HAP-1 (cell line): ENCODE results near the gene SSBP3.

Source experiments
- DNase-seq, 2 experiments: peaks; one replicate each; pipeline ENCODE4 v3.0.0-alpha.2; 2016 to 2020; ENCODE audit warnings: low spot score in 2 of 2
- H3K27me3 ChIP-seq: fragments of 250-450 bp; sonication (Bioruptor Pico); 2 replicates; pipeline ENCODE4 v1.5.1; 2020; ENCODE audit warnings: low read depth, mild to moderate bottlenecking, moderate library complexity
- H3K36me3 ChIP-seq: fragments of 250-450 bp; sonication (Bioruptor Pico); replicated peaks from 2 replicates; pipeline ENCODE4 v1.5.1; 2020; ENCODE audit warnings: mild to moderate bottlenecking
- H3K4me1 ChIP-seq: fragments of 250-450 bp; sonication (Bioruptor Pico); 2 replicates; pipeline ENCODE4 v1.5.1; 2020; ENCODE audit warnings: mild to moderate bottlenecking
- H3K4me3 ChIP-seq: fragments of 250-450 bp; sonication (Bioruptor Pico); 2 replicates; pipeline ENCODE4 v1.5.1; 2020; ENCODE audit warnings: mild to moderate bottlenecking, moderate library complexity
- H3K9me3 ChIP-seq: fragments of 250-450 bp; sonication (Bioruptor Pico); 2 replicates; pipeline ENCODE4 v1.5.1; 2020; ENCODE audit warnings: mild to moderate bottlenecking, moderate library complexity
- in situ Hi-C: fragments of 300-500 bp; cut with MboI; formaldehyde crosslinking; loops from 3 replicates; pipeline ENCODE4 v1.14.3; 2020; ENCODE audit warnings: low sequenced_read_pairs, inconsistent platforms, mixed read lengths

The SSBP3 gene

DNA sequence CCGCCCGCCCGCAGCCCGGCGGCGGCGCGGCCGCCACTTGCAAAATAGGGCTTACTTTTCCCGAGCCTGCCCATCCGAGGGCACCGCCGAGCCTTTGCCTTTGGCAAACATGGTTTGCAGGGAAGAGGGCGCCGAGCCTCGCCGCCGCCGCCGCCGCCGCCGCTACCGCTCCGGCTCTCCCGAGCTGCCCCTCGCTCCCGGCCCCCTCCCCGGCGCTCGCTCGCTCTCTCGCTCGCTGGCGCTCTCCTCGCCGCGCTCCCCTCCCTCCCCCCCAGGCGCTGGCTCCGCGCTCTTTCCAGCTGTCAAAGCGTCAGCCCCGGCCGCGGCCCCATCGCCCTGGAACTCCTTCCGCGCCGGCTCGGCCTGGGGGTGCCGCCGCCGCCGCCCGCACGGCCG lies 298 bp downstream of the SSBP3 start:
- DNase-seq, result peak in 1 of 2 experiments; percentile 54
- peak overlapping the region; percentile 64; the same call in 1 of the 2 replicates for H3K4me3 ChIP-seq
- in situ Hi-C loops, result loop anchor here (5.0 kb wide), 1 partner anchor 81 kb away; no protein-coding TSS in a partner anchor
- no peaks in the 10 kb centered on the region for H3K27me3 ChIP-seq
- H3K4me1 ChIP-seq, result peaks cover 26% of the 10 kb centered on the region
- no peaks in the 10 kb centered on the region for H3K9me3 ChIP-seq
- peaks cover 25% of the 10 kb centered on the region for H3K36me3 ChIP-seq

DNA sequence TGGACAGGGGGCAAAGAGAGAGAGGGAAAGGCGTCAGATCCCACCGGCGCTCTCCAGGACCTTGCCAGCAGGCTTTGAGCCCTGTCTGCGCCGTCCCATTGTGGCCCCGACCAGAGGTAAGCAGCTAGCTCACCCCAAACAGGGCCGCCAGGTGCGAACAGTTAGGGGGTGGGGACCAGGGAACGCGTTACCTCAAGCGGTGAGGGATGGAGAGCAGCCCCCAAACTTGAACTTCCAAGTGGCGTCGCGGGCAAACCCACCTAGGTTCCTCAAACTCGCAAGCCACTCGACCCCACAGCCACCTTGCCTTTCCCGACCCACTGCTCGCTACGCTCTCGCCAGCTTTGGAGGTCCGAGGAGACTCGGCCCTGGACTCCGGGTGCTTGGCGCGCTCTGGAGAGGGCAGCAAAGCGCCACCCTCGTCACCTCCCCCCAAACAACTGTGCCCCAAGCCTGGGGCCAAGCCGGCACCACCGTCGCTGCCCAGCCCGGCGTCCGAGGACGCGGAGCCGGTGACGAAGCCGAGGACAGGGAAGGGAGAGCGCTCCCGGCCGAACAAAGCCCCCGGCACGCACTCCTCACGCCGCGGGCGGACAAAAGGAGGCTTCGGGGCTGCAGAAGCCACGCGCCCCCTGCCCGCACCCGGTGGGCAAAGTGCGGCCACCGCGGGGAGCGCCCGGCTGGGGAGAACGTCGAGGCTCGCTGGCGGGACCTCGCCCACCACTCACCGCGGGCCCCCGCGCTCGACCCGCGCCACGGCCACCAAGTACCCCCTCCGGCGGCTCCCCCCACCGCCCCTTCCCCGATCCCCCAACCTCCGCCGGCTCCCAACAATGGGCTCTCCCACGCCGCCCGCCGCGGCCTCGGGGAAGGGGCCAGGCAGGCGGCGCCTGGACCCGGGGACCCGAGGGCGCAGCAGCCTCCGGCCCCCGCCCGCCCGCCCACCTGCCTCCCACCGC lies 976 bp downstream of the SSBP3 start:
- in situ Hi-C loops, result loop anchor here (5.0 kb wide), 1 partner anchor 82 kb away; no protein-coding TSS in a partner anchor
- Histone ChIP-seq H3K4me1 (peaks cover 26% of the 10 kb centered on the region), H3K27me3 (no peaks in the 10 kb centered on the region), H3K36me3 (peaks cover 32% of the 10 kb centered on the region), H3K9me3 (no peaks in the 10 kb centered on the region), H3K4me3 (peak overlapping the region; percentile 64)
- DNase-seq, result peak; percentile 28 to 44

DNA sequence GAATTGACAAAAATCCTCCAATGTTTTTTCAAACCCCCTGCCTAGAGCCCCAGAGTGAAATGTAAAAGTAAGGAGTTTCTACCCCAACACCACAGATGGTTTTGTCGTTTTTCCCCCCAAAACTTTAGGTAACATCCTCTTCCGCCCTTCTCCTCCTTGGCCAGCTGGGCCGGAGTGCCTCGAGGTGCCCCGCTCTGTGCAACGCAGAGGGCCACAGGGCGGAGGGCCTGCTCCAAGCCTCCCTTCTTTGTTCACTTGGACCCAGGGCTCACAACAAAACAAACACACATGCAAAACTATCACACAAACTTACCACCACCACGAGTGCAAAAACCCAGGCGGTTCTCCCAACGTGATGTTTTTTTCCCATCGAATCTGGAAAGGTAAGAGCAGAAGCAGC lies 1.9 kb downstream of the SSBP3 start:
- DNase-seq, result no peak
- Histone ChIP-seq H3K36me3 (peaks cover 40% of the 10 kb centered on the region), H3K4me3 (peak overlapping the region; percentile 64), H3K4me1 (peaks cover 26% of the 10 kb centered on the region), H3K27me3 (no peaks in the 10 kb centered on the region), H3K9me3 (no peaks in the 10 kb centered on the region)
- in situ Hi-C loops, result no loop called here

DNA sequence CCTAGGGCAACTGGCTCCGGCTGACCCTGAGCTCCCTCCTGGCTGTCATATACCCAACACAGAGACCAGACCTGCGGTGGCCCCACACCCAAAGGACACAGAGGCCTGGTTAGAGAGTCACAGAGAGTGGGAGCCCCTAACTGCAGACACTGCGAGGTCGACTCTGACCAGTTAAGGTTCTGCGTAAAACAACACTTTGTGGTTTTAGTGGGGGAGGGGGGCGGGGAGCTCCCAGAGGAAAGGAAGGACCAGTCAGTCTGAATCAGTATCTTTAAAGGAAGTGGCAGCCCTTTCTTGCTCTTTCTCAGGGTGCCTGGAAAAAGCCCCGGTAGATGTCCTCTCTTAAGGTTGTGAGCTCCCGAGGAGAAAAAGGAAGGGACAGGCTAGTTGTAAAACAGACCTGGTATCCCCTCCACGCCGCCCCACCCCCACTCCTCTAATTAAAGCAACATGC lies 2.4 kb downstream of the SSBP3 start:
- H3K9me3 ChIP-seq, result no peaks in the 10 kb centered on the region
- no peaks in the 10 kb centered on the region for H3K27me3 ChIP-seq
- H3K4me1 ChIP-seq, result peaks cover 26% of the 10 kb centered on the region
- peak overlapping the region; percentile 64 for H3K4me3 ChIP-seq
- H3K36me3 ChIP-seq, result peaks cover 44% of the 10 kb centered on the region
- peak in 1 of 2 experiments; percentile 35 for DNase-seq
- in situ Hi-C loops, result no loop called here

DNA sequence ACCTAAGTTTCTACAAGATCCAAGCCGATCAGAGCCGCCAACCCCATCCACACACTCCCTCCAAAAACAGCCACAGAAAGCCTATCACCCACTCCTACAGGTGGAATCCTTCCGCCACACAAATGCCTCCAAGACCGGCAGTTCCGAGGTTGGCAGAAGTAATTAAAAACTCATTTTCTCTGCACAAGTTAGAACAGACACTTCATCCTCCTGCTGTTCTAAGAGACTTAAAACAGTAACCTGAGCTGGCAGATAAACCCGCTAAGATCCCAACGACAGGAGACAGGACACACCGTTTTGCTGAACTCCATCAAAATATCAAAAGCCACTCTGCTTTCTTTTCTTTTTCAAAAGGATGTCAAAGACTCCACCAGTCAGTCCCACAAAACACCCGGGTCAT lies 2.8 kb downstream of the SSBP3 start:
- Histone ChIP-seq H3K27me3 (no peaks in the 10 kb centered on the region), H3K4me3 (peak overlapping the region; percentile 64), H3K9me3 (no peaks in the 10 kb centered on the region), H3K36me3 (peaks cover 48% of the 10 kb centered on the region), H3K4me1 (peaks cover 23% of the 10 kb centered on the region)
- DNase-seq, result no peak
- in situ Hi-C loops, result no loop called here

DNA sequence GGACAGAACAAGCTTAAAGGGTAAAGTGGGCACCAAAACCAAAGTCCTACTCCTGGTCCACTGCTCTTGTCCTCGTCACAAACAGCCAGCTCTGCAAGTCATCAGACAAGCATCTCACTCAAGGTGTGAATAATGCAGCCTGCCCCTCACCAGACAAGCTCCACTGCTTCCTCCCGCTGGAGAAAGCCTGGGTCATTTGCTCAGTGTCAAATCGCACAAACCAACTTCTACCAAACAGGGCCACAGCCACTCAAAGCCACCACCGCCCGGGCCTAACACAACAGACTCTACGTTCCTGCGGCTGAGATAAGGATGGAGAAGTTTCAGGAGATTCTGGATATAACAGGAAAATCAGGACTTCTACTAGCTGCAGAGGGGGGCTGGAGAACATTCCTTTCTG lies 3.3 kb downstream of the SSBP3 start:
- no peak overlapping the region for H3K4me3 ChIP-seq
- H3K9me3 ChIP-seq, result no peaks in the 10 kb centered on the region
- H3K4me1 ChIP-seq, result peaks cover 18% of the 10 kb centered on the region
- DNase-seq, result no peak
- in situ Hi-C loops, result no loop called here
- peaks cover 51% of the 10 kb centered on the region for H3K36me3 ChIP-seq
- no peaks in the 10 kb centered on the region for H3K27me3 ChIP-seq

DNA sequence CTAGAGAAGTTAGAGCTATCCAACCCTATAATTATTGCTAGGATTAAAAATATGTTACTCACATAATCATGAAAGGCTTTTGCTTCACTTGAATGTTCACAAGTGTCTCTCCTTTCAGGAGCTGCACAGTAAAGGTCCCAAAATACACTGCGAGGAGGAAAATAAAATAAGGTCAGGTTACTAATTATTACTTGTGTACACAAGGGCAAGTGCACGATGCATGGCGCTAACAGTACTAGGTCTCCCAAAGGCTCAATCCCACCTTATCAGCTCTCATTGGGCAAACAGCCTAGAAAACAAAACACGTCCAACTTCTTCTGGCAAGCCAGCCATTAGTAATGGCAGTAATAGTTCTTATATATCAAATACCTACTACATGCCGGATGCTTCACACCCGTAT lies 4.4 kb downstream of the SSBP3 start:
- peaks cover 61% of the 10 kb centered on the region for H3K36me3 ChIP-seq
- H3K4me1 ChIP-seq, result peaks cover 15% of the 10 kb centered on the region
- H3K9me3 ChIP-seq, result no peaks in the 10 kb centered on the region
- DNase-seq, result no peak
- in situ Hi-C loops, result no loop called here
- H3K4me3 ChIP-seq, result no peak overlapping the region
- no peaks in the 10 kb centered on the region for H3K27me3 ChIP-seq

DNA sequence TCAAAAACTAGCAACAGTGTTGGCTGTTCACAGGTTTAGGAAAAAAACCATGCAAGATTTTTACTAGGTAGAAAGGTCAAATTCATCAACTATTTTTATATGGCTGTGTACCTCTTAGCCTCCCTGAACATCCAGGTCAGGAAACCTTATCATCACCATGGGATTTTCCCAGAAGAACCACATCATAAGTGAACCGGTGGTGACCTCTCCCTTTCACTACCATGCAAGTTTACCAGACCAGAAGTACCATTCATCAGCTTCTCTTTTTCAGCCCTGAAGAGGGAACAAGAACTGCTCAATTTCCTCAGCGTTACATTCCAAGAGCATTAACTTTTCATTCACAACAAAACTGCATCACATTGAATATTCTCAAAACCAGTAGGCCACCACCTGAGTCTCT lies 5.9 kb downstream of the SSBP3 start:
- H3K4me3 ChIP-seq, result no peak overlapping the region
- DNase-seq, result no peak
- no peaks in the 10 kb centered on the region for H3K9me3 ChIP-seq
- H3K27me3 ChIP-seq, result no peaks in the 10 kb centered on the region
- H3K36me3 ChIP-seq, result peaks cover 68% of the 10 kb centered on the region
- peaks cover 15% of the 10 kb centered on the region for H3K4me1 ChIP-seq
- in situ Hi-C loops, result no loop called here

DNA sequence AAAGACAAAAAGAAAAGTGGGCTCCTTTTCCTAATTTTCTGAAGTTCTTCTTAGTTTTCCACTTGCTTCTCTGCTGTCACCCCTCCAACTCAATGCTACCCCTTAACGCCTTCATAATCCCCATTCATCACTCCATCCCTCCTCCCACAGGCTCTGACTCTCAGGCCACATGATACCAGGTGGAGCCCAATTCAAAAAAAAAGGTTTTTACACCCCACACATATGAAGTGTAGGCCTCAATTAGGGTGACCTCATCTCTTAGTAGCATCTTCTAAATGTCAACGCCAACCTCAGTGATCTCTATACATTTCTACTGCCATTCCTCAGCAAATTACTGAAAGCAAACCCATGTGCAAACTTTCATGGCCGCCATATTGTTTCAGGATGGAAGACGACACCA lies 6.4 kb downstream of the SSBP3 start:
- H3K9me3 ChIP-seq, result no peaks in the 10 kb centered on the region
- in situ Hi-C loops, result no loop called here
- H3K36me3 ChIP-seq, result peaks cover 74% of the 10 kb centered on the region
- no peaks in the 10 kb centered on the region for H3K27me3 ChIP-seq
- DNase-seq, result no peak
- no peak overlapping the region for H3K4me3 ChIP-seq
- H3K4me1 ChIP-seq, result peaks cover 15% of the 10 kb centered on the region

DNA sequence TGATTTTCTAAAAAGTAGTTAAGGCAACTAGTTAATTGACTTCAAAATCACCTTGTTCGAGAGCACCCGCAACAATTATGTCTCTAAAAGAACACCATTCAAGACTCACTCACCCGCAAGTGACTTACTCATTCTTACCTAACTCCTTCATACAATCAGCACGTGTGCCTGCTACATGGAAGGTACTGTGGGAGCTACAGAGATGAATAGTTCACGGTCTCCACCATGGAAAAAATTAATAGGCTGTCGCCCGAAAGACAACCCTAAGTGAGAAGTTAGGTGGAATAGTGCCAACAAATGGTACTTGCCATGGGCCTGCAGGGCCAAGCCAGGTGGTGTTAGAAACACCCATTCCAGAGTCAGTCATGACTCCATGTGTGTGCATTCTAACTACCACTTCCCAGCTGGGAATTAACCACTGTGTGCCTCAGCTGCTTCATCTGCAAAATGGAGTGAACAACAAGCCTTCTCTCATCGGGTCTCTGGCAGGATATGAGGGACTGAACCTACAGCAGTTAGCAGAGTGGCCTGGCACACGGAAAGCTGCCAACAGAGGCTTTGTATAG lies 7.1 kb downstream of the SSBP3 start:
- in situ Hi-C loops, result no loop called here
- H3K36me3 ChIP-seq, result peaks cover 77% of the 10 kb centered on the region

DNA sequence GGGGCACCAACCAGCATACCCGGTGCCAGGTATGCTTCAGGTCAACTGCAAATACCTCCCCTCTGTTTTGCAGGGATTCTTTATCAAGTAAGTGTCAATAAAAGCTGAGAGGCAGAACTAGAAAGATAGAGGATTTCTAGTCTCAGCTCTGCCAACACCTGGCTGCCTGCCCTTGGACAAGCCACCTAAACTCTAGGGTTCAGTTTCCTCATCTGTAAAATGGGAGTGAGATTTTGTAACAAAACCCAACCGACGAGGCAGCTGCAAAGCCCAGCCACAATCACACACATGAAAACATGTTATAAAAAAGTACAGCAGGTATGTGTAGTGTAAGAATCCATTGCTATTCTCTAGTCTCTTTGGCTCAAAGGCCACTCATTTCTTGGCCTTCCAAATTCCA lies 8.2 kb downstream of the SSBP3 start:
- no peak overlapping the region for H3K4me3 ChIP-seq
- in situ Hi-C loops, result no loop called here
- DNase-seq, result no peak
- no peaks in the 10 kb centered on the region for H3K9me3 ChIP-seq
- H3K36me3 ChIP-seq, result peaks cover 77% of the 10 kb centered on the region
- H3K4me1 ChIP-seq, result no peaks in the 10 kb centered on the region
- H3K27me3 ChIP-seq, result no peaks in the 10 kb centered on the region

More for the DNA sequence above, 7.1 kb downstream of the SSBP3 start:
- Histone ChIP-seq H3K4me1 (peaks cover 10% of the 10 kb centered on the region), H3K4me3 (no peak overlapping the region), H3K9me3 (no peaks in the 10 kb centered on the region), H3K27me3 (no peaks in the 10 kb centered on the region)
- DNase-seq, result no peak

DNA sequence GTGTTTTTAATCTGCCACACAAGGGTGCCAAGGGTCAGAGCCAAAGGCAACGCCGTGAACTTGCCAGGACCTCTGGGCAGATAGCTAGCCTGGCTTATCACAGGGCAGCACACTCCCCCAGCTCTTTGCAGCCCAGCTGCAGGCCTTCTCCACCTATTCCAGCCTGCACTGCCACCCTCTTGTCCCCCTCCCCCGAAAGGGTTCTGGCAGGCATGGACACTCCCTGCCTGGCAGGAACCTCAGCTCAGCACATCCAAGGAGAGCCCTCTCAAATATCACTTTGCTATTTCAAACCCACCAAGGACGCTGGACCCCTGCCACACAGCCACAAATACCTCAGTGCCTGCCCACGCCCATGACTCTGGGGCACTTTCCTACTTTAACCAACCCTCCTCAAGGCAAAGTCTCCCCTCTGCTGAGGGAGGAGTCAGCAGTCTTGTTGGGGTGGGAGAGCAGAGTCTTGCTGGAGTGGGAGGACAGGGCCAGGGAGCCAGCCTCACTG lies 9.1 kb downstream of the SSBP3 start:
- H3K27me3 ChIP-seq, result no peaks in the 10 kb centered on the region
- H3K36me3 ChIP-seq, result peaks cover 78% of the 10 kb centered on the region
- in situ Hi-C loops, result no loop called here
- no peak overlapping the region for H3K4me3 ChIP-seq
- H3K4me1 ChIP-seq, result no peaks in the 10 kb centered on the region
- no peaks in the 10 kb centered on the region for H3K9me3 ChIP-seq
- no peak for DNase-seq

DNA sequence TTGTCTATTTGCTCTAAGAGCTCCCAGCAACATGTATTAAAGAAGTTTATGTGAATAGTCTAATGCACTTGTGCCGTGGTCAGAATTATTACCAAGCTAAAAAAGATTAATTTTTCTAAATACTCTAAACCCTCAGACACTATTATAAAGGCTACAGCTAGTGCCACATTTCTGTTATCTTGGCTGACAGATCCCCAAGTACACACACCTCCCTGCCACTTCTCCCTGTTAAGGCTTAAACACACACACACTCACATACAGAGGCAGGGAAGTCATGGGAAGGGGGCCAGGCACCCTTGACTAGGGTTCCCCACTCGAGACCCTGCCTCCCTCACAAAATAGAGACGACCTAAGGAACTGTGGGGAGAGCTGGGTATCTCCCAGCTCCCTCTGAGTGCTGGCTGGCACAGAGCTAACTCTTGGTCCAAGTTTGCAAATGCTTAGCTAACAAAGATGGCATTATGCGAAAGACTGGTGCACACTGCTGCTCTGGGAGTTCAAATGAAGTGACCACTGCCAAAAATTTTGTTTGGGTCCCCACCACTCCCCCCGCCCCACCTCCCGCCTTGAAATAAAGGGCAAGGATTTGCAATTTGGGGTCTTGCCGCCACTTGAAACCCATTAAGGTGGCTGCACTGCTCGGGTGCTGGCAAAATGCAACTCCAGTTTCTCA lies 9.8 kb downstream of the SSBP3 start:
- no peak for DNase-seq
- Histone ChIP-seq H3K4me3 (no peak overlapping the region), H3K27me3 (no peaks in the 10 kb centered on the region), H3K9me3 (no peaks in the 10 kb centered on the region), H3K4me1 (no peaks in the 10 kb centered on the region), H3K36me3 (peaks cover 71% of the 10 kb centered on the region)
- in situ Hi-C loops, result no loop called here
